HG03060 (cell line): ENCODE results near the gene LRRTM2.
"Not testable (repeated sequence)": the region's sequence is repeated elsewhere in the genome, so short reads cannot be mapped to it uniquely, and the experiment has no call there.

ENCODE experiments used
- ATAC-seq: cut with Tn5 transposase; IDR thresholded peaks from one replicate; pipeline ENCODE4 v1.9.1; 2021; ENCODE audit warnings: low read depth, moderate number of reproducible peaks; ENCODE audit not compliant: unreplicated experiment

LRRTM2 gene

GRCh38 chr5:138843316-138844124 lies 31.6 kb downstream of the LRRTM2 start:
- ATAC-seq: no peak

GRCh38 chr5:138841531-138841930 lies 33.6 kb downstream of the LRRTM2 start:
- ATAC-seq: no peak

GRCh38 chr5:138840103-138840502 lies 35.0 kb downstream of the LRRTM2 start:
- ATAC-seq: no peak

- ATAC-seq: no peak
Observed at GRCh38 chr5:138837160-138837559, 38.0 kb downstream of the LRRTM2 start.

GRCh38 chr5:138834853-138835252 lies 40.3 kb downstream of the LRRTM2 start:
- not testable (repeated sequence) for ATAC-seq

- ATAC-seq: no peak
Observed at GRCh38 chr5:138833726-138834480, 41.2 kb downstream of the LRRTM2 start.

GRCh38 chr5:138833080-138833479 lies 42.1 kb downstream of the LRRTM2 start:
- ATAC-seq: no peak

- no peak for ATAC-seq
Observed at GRCh38 chr5:138832218-138832617, 42.9 kb downstream of the LRRTM2 start.

GRCh38 chr5:138831703-138832102 lies 43.4 kb downstream of the LRRTM2 start:
- no peak for ATAC-seq

GRCh38 chr5:138829341-138829740 lies 45.8 kb downstream of the LRRTM2 start:
- no peak for ATAC-seq

GRCh38 chr5:138828556-138828955 lies 46.6 kb downstream of the LRRTM2 start:
- no peak for ATAC-seq

GRCh38 chr5:138824924-138825863 lies 49.9 kb downstream of the LRRTM2 start:
- ATAC-seq: no peak

- no peak for ATAC-seq
Observed at GRCh38 chr5:138824516-138824915, 50.6 kb downstream of the LRRTM2 start.

- ATAC-seq: no peak
Observed at GRCh38 chr5:138820695-138821094, 54.4 kb downstream of the LRRTM2 start.

GRCh38 chr5:138819081-138819480 lies 56.1 kb downstream of the LRRTM2 start:
- no peak for ATAC-seq
